ENCODE results near the gene MYO7A. TPM values are rescaled to one million over a fixed set of nuclear protein-coding genes. Genes with fewer than 3 reads are reported as not detected.

MYO7A gene
- total and polyA plus RNA-seq, 2 experiments from 2014 or later, result 1.8 to 5.4 TPM

- DNase-seq (ENCODE audit: low spot score) (no peak), ATAC-seq (no peak)
- H3F3A ChIP-seq (replicated peaks; ENCODE audit: low read depth), result 0 out of 2 replicates have a peak, but pooled peaks cover 4% of the 10 kb centered on the region
- H3K27me3 ChIP-seq (ENCODE audit: insufficient read depth), result no peaks in the 10 kb centered on the region
- no peak overlapping the region for H3K4me3 ChIP-seq
- no peak overlapping the region for H3K4me2 ChIP-seq
- H3K4me1 ChIP-seq (ENCODE audit: insufficient read depth), result peaks cover 8% of the 10 kb centered on the region
- TF ChIP-seq EZH2 (IDR thresholded peaks at IDR 0.05; ENCODE audit: low read depth, unreplicated experiment) (no peak), REST (IDR thresholded peaks at IDR 0.05; ENCODE audit: unreplicated experiment) (no peak), ZNF114 (CRISPR knock-in tag; IDR thresholded peaks at IDR 0.05) (no peak), ZNF462 (CRISPR knock-in tag; IDR thresholded peaks at IDR 0.05) (no peak), CREB1 (CRISPR knock-in tag; IDR thresholded peaks at IDR 0.05; ENCODE audit: low read depth) (no peak), EZH2phosphoT487 (IDR thresholded peaks at IDR 0.05; ENCODE audit: unreplicated experiment) (no peak), JUNB (IDR thresholded peaks at IDR 0.05; ENCODE audit: unreplicated experiment) (no peak), ETS1 (IDR thresholded peaks at IDR 0.05) (no peak), POLR2AphosphoS5 (IDR thresholded peaks at IDR 0.05; ENCODE audit: low read depth) (no peak)
- Mint-ChIP-seq H3K9me3 (no peaks in the 10 kb centered on the region), H3K36me3 (ENCODE audit: low read depth) (no peaks in the 10 kb centered on the region), H3K4me1 (peaks cover 24% of the 10 kb centered on the region), H3K4me3 (no peak overlapping the region), H3K27ac (no peak overlapping the region), H3K27me3 (ENCODE audit: insufficient read depth, low read depth, poor library complexity) (peaks cover 10% of the 10 kb centered on the region)
- no peaks in the 10 kb centered on the region for H3K79me2 ChIP-seq (replicated peaks; ENCODE audit: insufficient read depth)
- no peaks in the 10 kb centered on the region for H3K9me2 ChIP-seq (ENCODE audit: insufficient read depth)
- no peak overlapping the region for H2AFZ ChIP-seq
- H3K27ac ChIP-seq (ENCODE audit: low read depth), result no peak overlapping the region
- H4K20me1 ChIP-seq (replicated peaks; ENCODE audit: insufficient read depth), result no peaks in the 10 kb centered on the region
- H3K36me3 ChIP-seq (ENCODE audit: insufficient read depth), result no peaks in the 10 kb centered on the region
Observed at GRCh38 chr11:77130763-77131513, 2.9 kb downstream of the MYO7A start.
